Measurements from ENCODE around the gene PPP2R2B.
"Not testable (repeated sequence)": the region's sequence is repeated elsewhere in the genome, so short reads cannot be mapped to it uniquely, and the experiment has no call there.

PPP2R2B gene

DNA sequence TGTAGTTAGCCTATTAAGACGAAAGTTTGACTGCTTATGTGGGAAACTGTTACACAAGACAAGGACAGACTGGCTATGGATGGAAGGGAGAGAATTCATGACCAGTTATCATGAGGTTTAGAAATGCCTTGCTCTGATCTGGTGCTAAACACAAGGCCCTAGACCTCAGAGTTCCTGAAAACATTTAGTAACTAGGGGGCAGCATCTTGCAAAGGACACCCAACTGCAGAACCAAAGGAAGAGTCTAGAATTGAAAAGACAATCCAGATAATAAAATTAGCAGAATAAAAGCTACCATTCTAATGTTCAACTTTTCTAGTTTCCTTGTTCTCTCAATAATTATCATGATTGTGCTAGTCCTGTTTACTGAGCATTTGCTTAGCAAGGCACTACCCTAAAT, 232.1 kb downstream of the PPP2R2B start:
- no peak for DNase-seq (ENCODE audit: low read depth)

DNA sequence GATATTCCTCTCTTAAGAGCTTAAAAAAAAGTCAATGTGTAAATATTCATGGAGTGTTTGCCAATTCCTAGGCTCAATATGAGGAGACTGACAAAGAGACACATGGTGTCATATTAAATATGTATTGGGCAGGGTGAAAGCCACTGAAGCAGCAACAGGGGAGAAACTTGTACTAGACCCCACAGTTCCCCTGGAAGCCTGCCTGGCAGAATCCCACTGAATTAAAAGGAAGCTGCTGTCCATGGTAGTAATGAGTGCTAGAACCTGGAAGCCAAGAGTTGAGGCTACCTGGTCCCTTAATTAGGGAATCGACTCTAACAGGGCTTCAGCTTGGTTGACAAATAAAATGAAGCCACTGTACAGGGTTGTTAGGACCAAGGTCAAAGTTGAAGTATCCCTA, 233.2 kb downstream of the PPP2R2B start:
- no peak for DNase-seq (ENCODE audit: low read depth)

DNA sequence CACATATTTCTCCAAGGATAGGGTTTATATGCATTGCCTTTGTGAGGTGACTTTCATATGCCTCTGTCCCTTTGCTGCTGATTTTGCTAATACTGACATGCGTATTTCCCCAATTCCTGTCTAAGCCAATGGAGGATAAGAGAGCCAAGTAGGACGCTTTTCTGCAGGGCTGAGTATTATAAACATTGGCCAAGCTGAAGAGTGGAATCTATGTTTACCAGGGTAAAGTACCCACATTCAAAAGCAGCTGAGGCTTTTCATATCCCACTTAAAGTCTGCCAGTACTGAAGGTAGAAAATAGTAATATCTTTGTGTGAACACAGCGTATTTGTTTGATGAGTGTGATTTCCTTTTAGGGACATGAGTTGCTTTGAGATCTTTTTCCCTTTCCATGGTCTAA, 233.7 kb downstream of the PPP2R2B start:
- DNase-seq (ENCODE audit: low read depth) = no peak

DNA sequence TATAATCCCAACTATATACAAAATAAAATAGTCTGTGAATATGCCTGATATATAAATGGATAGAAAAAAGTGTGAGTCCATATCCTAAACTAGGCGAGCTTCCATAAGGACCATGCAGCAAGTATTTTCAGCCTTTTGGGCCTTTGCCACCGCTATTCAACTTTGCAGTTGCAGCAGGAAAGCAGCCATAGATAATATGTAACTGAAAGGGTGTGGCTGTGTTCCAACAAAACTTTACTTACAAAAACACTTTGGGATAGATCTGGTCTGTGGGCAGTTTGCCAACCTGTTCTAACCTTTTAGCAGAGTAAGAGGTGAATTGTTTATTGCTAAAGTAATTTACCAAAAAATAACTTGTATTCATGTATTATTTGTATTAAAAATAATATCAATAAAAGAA, 234.8 kb downstream of the PPP2R2B start:
- DNase-seq (ENCODE audit: low read depth) = no peak

DNA sequence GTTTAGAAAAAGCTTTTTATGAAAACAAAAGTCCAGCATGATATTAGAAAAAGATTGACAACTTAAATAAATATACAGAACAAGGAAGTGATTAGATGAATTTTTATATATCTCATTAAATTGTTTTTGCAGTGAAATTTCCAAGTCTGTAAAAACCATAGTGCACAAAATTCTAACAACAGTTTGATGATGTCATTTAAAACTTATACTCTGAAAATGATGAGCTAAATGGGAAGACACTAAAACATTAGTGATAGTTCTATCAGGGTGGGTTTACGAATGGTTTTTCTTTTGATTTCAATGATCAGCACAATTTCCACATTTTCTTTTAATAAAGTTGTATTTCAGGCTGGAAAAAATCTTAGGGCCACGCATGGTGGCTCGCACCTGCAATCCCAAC, 236.1 kb downstream of the PPP2R2B start:
- DNase-seq (ENCODE audit: low read depth) = no peak

DNA sequence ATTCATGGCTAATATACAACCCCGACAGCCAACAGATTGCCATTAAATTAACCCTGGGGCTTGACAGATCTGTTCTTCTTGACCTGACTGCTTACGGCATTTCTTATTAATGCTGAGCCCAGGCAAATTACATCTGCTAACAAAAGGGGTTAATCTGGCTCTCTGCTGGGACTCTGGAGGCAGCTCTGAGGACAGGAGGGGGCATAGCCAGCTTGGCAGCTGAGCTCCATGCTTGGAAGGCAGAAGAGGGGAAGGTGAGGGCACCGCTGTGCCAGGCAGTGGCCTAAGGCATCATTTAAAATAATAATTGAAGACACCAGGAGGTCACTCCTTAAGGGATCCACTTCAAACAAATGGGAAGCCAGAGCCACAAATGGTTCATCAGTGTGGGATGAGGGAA, 236.6 kb downstream of the PPP2R2B start:
- DNase-seq (ENCODE audit: low read depth) = no peak

DNA sequence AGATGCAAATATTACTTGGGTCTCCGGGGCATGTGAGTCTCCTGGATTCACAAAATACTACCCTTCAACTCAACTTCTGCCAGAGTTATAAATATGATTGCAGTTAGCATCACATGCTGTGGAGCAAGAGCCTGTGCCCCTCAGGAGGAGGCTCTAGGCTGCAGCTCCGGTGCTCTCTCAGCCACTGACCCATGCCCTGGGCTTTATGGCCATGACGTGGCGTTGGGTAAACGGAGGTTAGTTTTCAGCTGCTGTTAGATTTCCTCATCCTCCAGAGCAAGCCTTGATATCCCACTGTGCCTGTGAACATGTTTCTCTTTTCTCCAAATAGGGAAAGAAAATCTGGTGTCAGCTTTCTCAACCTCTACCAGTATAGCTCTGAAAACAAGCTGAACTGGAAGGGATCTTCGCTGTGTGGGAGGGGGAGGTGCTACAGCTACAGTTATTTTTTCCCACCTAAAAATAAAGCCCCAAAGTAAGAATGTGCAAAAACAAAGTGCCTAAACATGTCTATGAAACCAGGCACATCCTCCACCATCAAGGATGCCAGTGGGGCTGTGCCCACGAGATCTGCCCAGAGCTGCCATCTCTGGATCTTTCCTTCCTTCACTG, 238.2 kb downstream of the PPP2R2B start:
- DNase-seq (ENCODE audit: low read depth) = no peak

DNA sequence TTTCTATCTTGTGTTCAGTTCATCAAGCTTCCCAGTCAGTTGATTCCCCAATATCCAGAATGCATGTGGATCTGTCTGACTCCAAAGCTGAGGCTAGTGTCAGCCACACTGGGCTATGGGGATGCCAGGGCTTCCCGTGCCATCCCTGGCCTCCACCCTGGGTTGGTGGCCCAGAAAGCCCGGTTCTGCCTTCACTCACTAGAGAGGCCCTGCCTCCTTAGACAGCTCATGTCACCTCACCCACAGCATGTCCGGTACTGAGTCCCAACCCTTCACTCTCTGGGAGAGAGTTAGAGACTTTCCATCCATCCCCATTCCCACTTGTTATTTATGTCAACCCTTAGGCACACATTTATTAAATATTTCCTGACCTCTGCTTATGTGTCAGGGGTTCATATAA, 243.1 kb downstream of the PPP2R2B start:
- no peak for DNase-seq (ENCODE audit: low read depth)

DNA sequence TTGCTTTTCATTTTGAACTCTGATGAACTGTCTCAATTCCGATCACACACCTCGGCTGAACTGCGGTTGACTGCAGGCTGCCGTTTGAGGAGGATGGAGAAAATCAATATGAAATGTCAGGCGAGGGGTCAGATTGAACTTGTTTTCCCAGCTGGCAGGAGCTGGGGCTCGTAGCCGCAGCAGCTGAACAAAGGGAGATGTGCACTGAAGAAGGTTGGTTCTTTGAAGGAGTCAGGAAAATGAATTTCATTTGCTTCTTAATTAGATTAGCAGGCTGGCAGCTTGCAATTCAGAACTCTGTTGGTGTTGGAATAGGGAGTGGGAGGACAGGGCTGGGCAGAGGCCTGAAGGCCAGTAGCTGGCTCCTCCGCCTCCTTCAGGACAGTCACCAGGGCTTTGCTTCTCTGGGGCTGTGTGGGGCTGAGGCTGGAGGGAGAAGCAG, 245.2 kb downstream of the PPP2R2B start:
- no peak for DNase-seq (ENCODE audit: low read depth)

DNA sequence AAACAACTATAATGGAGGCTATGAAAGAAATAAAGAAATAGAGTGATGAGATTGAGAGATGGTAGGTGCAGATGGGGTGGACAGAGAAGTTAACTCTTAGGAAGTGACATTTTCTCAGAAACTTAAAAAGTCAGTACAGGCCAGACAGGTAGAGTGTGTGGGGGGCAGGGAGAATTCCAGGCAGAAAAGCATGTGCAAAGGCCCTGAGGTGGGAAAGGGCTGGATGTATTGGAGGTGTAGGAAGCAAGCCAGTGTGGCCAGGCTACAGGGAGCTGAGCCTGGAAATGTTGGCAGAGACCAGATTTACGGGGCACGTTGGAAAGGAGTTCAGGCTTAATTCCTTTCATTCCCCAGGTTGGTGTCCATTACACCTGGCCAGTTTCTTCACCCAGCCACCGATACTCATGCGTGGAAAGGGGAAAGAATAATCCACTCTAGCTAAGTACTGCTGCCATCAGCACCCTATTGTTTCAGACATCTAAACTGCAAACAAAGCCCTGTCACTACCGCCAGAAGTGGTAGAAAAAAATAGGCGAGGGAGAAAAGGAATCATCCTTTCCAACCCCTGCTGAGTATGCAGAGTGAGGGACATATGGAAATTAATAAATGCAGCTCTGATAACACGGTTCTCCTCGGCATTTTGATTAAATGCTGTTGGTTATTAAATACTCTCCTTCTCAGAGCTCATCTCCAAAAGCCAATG, 245.8 kb downstream of the PPP2R2B start:
- DNase-seq (ENCODE audit: low read depth) = no peak

DNA sequence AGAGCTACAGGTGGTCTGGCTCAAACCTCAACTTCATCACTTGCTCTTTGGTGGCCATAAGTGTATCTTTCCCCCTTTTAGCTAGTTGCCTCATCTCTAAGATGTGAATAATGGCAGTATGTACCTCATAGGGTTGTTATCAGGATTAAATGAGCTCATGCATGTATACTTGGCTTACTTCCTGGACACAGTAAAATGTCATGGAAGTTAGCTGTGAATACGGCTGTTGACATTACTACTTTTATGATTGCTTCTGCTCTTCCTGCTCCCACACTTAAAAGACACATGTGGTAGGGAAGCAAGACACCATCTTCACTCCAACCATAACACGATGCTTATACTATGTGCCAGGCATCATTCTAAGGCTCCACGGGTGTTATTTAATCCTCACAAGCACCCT, 248.1 kb downstream of the PPP2R2B start:
- no peak for DNase-seq (ENCODE audit: low read depth)

DNA sequence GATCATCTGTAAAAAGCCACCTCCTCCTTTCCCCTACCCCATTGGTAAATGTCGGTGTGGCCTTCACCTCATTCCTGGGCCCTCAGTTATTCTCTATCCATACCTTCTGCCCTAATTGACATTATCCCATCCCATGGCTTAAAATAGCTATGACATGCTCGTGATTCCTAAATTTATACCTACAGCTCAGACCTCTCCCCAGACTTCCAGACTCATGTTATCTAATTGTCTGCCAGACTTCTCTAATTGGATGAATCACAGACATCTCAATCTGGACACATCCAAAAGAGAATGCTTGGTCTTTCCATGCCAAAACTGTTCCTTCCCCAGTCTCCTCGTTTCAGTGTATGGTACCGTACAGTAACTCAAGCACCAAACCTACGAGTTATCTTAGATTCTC, 249.6 kb downstream of the PPP2R2B start:
- DNase-seq (ENCODE audit: low read depth) = no peak

DNA sequence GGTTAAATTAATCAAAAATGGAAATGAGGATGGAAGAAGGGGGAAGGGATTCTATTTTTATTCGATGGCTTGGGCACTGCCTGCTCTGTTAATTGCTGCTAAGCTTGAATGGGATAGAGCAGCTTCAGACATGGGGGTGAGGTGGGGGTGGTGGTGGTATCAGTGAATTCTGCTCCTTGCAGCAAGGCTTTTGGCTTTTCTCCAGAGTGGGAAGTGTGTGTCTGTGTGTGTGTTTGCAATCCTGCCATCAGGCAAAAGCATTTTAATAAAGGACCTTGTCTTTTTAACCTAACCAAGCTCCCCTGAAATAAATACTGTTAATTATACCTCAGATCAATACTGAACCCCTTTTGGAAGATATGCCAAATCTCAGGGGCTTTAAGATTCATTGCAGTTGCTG, 251.6 kb downstream of the PPP2R2B start:
- DNase-seq (ENCODE audit: low read depth) = no peak

DNA sequence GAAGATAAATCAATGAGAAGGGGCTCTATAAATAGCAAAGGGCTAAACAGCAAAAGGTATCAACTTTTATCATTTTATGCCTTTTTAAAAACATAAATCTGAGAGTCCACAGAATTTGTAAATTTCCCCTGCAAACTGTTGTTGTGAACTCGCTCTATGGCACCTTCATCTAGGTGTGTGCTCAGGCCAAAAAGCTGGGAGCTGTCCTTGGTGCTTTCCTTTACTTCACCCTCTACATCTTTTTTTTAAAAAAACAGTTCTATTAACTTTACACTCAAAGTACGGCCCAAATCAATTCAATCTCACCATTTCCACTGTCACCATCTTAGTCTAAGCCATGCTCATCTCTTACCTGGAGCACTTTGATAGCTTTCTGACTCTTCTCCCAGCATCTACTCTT, 254.4 kb downstream of the PPP2R2B start:
- no peak for DNase-seq (ENCODE audit: low read depth)

DNA sequence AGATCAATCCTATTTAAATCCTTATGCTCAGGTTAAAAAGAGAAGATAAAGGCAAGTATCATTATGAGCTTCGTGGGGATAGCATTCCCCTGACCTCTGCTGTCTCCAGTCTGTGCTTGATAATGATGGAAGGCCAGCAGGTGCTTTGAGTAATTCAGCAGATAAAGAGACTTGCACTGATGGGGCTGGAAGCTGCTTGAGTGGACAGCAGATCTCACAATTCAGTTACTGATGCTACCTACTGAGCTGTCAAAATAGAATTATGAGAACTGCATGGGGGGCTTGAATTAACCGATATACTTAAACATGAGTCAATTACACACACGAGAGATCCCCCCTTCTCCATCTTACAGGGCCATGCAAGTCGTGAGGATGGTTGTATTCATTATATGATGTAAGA, 254.9 kb downstream of the PPP2R2B start:
- DNase-seq (ENCODE audit: low read depth) = no peak

DNA sequence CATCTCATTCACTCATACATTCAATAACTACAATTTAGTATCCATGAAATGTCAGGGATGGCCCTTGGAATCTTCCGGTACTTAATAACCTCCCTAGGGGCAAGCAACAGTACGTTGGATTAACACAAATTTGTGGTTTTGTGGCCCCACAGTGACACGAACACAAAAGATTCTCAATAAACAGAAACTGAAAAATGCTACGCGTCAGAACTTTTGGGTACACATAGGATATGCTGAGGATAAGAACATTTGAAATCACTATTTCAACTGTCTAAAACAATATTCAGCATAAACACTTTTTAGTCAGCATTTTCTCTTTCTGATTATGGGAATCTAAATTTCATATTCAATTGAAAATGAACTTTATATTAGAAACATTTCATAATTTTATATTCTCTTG, 255.5 kb downstream of the PPP2R2B start:
- DNase-seq (ENCODE audit: low read depth) = no peak

DNA sequence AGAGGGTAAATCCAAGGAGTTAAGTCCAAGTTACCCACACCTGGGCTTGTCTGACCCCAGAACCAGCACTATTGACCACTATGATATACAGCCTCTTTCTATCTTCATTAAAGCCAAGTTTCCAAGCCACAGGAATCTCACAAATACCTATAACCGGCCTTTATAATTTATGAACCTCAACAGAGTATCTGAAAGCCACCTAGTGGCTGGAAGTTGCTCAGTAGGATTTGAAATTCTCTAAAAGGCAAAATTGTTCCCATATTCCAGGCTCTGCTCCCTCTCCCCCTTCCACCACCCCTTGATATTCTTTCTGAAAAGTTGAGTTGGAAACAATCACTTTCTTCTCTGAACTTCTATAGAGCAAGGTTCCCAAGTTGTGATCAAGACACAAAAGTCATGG, 256.2 kb downstream of the PPP2R2B start:
- DNase-seq (ENCODE audit: low read depth) = no peak

DNA sequence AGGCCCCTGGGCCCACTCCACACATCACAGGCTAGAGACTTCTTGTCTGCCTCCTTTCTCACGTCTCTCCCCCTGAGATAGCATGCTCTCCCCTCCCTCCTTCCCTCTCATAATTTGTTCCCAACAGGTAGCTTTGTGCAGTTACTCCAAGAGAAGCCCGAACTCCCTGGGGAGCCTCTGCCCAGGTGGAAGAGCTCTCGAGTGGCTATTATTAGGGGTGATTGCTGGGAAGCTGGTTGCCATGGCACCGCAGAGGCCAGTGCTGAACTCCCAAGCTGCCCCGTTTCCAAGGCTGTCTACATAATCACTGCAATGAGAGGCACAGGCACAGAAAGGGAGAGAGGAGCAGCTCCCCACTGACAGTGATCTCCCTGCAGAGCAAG, 257.9 kb downstream of the PPP2R2B start:
- no peak for DNase-seq (ENCODE audit: low read depth)

DNA sequence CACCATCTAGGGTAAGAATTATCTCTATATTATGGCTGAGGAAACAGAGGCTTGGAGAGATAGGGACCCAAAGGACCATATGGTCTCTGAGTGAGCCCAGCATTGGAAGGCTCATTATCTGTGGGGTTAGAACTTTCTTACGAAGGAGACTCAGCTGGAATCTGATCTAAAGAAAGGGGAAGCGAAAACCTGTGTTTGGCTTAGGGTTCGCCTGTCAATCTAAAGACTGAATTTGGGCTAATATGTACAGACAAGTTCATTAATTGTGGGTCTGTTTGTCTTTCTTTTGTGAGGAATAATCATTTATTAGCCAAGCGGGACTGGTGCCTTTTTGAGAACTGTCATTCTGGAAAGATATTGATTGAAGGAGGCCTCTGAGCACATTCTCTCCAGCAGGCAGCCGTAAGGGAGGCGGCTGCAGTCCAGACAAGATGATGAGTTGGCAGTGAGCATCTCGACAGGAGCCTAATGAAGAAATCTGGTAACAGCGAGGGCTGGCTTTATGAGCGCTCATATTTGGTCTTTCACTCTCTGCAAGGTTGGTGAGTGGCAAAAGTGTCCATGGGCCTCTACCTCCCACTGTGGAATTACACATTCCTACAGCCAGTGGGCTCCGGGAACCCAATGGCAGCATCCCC, 258.4 kb downstream of the PPP2R2B start:
- no peak for DNase-seq (ENCODE audit: low read depth)

DNA sequence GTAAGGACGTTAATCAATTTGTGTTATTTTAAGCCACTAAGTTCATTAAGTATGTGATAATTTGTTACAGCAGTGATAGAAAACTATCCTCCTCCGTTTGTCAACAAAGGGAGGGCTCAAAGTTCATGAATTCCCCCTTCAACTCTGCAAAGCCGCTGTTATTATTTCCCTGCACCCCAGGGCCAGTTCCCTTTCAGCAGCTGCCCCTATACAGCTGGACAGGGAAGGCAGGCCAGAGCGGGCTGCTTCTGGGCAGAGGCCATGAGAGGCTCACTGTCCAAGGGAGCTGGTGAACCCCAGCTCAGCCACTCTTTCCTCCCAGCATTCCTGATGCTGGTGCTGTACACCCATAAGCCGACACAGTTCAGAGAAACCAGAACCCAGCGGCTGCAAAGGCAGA, 260.1 kb downstream of the PPP2R2B start:
- DNase-seq (ENCODE audit: low read depth) = no peak

DNA sequence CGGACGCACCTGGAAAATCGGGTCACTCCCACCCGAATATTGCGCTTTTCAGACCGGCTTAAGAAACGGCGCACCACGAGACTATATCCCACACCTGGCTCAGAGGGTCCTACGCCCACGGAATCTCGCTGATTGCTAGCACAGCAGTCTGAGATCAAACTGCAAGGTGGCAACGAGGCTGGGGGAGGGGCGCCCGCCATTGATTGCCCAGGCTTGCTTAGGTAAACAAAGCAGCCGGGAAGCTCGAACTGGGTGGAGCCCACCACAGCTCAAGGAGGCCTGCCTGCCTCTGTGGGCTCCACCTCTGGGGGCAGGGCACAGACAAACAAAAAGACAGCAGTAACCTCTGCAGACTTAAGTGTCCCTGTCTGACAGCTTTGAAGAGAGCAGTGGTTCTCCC, 268.8 kb downstream of the PPP2R2B start:
- not testable (repeated sequence) for DNase-seq (ENCODE audit: low read depth)

DNA sequence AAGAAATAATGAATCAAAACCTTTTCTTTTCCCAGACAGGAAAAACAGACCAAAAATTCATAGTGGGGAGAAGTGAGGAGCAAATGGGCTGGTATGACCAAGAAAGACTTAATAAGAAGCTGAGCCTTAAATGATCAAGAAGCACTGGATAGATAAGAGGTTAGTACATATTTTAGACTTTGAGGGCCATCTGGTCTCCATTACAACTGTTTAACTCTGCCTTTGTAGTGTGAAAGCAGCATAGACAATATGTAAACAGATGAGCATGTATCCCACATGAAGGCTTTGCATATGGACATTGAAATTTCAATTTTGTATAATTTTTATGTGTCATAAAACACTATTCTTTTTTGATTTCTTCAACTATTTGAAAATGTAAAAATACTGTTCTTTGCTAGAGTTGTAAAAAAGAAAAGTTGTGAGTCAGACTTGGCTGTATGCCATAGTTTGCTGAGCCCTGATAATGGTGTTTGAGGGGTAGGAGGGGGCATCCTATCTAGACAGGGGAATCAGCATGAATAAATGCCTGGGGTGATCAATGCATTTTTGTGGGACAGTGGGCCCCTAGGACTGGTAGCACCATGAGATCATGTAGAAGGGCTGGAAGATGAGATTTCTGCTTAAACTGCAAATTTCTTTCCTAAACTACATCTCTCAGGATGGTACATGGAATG, 270.8 kb downstream of the PPP2R2B start:
- no peak for DNase-seq (ENCODE audit: low read depth)

DNA sequence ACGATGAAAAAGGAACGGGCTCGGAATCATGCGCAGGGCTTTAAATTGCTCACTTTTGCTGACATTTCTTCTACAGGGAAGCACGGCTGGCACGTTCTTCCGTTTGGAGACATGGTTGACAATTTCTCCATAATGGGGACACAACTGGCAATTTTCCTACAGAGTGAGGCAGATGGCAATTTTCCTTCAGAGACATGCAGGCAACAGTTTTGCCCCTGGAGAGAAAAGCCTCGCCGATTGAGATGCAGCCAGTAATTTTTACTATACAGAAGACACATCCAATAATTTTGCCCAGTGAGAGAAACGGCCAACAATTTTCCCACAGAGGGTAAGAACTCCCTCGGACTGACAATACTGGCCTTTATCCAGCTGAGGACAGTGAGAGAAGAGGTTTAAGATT, 271.7 kb downstream of the PPP2R2B start:
- DNase-seq (ENCODE audit: low read depth) = no peak

Measured in activated T-cell treated with anti-CD3 and anti-CD28 coated beads for 1 hour (primary cell).